SIG-M5 treated with dmso at 0.1 percent for 504 hours (cell line): ENCODE results near the gene TNS2.

Experiments
- DNase-seq: peaks from one replicate; lab custom pipeline; 2025; ENCODE audit not compliant: unreplicated experiment; lab: John Stamatoyannopoulos, UW

The TNS2 gene

DNA sequence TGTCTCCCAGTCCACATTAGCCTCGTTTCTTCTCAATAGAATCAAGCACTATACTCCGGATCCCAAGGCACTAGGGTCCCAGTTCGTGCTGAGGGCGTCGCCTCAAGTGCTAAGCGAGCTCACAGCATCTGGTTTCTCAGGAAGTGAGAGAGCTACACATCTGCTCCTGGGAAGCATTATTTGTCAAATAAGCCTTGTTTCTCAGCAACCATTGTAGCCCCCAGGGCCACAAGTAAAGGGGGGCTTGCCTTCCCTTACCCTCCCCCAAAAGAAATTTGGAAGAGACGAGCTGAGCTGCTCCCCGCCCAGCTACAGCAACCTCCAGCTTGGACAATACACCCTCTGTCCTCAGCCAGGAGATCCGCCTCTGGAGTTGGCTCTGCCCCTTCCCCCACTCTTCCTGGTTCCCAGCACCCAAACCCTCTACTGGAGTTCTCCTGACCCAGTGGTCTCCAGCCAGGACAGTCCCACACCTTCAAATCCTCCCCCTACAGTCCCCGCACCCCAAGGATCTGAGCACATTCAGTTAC lies 5.7 kb upstream of the TNS2 start:
- no peak for DNase-seq

DNA sequence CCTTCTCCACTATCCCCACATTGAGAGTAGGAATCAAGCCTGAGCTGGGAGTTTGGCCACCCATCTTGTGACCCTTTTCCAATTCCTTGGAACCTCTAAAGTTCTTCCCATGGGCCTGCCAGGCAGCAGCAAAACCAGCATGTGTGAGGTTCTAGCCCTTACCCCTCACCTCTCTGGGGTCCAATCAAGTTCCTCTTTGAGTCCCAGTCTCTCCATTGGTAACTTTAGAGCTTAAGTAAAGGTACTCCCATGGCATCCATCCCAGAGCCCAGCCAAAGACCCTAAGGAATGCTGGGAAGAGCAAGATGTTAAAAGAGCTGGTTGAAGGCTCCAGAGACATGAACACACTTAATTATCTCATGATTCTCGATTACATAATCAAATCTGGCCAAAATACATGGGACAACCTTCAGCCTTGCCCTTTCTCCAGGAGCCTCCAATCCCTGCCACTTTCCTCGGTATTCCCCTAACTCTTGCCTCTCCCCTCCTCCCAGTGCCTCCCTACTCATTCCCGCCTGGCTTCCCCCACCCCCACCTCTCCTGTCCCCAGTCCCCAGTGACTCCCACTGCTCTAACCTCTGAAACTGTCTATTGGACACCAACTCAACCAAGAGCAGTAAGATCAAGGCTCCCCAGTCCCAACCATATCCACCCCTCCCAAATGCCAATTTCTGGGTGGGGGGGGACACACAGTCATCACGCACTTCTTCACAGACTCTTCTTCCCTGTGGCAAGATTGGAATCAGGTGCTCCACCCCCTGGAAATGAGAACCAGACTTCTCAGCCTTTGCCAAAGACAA lies 4.8 kb upstream of the TNS2 start:
- no peak for DNase-seq

DNA sequence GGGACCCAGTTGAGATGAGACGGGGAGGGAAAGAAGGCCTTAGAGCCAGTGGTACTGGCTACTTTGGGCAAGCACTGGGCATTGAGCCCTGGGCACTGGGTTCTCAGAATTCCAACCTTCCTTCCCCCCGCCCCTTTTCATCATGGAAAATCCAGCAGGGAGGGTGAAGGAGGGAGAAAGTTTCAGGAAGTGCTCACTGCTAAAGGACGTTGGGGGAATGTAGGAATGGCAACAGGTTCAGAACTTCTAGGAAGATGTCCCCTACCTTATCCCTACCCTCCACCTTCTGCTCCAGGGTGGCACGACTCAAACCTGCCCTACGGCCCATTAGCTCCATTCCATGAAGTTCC lies 4.2 kb upstream of the TNS2 start:
- no peak for DNase-seq

DNA sequence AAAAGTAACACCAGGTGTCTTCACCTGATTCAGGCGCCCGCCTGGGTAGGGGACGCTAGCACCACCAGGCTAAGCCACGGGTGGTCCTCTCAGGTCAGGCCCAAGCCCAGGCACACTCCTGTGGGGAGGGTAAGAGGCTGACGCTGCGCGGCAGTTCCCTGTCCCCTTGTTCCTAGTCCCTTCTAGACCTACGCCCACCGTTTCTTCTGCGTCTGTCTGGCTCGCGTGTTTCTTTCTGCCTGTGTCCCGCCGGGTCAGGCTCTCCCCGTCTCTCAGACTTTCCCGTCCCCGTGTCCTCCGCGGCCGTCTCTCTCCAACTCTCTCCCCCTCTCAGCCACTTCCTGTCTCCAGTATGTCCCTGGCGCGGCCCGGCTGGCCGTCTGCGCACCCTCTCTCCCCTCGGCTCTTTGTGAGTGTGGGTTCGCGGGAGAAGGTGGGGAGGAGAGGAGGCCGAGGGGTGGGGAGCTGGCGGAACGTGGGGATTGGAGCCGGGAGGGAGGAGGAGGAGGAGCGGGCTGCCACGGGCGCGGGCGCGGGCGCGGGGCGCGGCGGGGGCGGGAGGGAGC lies 3.1 kb upstream of the TNS2 start:
- DNase-seq, result peak; percentile 63

DNA sequence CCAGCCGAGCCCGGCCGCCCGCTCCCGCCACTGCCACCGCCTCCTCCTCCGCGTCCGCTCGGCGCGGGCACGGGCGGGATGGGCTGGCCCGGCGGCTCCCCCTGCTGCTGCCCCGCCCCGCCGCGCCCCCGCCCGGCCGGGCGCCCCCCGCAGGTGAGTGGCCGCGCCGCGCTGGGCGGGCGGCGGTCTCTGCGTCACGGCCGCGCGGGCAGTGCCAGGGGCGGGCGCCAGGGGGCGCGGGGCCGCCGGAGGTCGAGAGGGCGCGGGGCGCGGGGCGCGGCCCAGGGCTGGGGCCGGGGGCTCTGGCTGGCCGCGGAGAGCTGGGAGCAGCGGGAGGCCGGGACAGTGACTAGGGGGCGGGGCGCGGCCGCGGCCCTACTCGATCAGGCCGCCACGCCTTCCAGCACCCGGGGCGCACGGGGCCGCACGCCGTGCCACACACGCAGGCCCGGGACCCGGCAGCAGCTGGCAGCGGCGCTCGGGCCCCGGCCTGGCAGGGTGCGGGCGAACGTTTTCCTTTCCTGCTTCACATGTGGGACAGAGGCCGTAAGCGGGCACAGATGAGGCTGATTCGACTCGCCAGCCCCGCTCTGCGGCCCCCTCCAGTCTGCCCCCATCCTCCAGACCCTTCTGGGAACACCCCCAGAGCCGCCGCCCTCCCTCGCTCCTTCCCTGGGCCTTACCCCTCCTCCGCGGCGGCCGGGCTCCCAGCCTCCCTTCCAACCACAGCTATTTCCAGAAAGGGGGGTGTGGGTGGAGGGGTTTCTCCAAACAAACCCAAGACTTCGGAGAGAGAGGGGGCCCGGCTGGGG lies 2.4 kb upstream of the TNS2 start:
- no peak for DNase-seq

DNA sequence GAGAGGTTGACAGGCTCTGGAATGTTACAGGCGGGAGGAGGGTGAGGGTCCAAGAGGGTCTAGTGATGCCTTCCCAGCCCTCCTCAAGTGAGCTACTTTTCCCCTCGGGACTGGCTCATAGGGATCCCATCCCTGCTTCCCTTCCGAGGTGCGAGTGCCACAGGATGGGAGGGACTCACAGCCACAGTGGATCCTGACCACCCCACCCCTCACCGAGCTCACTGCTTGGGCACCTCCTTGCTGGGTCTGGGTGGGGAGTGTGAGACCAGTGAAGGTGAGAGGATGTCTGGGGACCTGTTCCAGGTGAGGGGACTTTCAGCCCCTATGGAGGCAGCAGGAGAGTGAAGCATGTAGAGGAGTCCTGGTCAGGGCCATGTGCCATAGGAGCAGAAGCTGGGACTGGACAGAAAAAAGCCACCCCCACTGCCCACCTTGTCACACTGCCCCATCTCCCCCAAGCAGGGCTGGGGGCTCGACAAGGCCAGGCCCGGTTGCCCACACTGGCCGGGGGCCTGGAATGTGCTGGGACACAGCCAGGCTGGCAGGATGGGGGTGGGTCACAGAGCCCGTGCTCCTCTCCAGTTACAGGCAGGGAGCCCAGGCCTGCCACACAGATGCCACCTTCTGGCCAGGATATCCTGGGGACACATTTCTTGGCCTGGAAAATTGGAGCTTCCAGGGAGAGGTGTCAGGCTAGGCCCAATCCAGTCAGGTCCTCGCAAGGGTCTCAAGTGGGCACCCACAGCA lies 1.7 kb upstream of the TNS2 start:
- peak; percentile 22 for DNase-seq

DNA sequence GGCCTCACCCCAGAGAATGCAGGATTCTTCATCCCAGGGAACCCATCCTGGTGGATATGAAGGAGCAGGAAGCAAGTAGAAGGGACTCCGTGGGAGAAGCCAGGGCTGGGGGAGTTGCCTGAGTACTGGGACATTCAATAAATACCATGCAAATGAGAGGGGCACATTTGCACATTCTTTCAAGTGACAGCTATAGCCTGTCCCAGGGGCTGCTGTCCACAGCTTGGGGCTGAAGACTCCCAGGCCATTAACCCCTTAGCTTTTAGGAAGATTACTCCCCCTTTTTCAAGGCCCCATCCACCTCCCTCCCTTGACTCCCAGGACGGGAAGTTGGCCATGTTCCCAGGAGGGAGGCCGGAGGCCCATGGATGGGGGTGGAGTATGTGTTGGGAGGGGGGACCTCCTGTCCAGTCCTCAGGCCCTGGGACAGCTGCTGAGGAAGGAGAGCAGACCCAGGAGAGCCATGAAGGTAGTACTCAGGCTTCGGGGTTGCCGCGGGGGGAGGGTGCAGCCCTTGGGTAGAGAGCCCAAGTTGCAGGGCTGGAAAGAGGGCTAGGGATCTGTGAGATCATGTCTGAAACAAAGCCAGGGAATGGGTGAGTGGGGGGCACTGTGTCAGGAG lies 974 bp upstream of the TNS2 start:
- no peak for DNase-seq

DNA sequence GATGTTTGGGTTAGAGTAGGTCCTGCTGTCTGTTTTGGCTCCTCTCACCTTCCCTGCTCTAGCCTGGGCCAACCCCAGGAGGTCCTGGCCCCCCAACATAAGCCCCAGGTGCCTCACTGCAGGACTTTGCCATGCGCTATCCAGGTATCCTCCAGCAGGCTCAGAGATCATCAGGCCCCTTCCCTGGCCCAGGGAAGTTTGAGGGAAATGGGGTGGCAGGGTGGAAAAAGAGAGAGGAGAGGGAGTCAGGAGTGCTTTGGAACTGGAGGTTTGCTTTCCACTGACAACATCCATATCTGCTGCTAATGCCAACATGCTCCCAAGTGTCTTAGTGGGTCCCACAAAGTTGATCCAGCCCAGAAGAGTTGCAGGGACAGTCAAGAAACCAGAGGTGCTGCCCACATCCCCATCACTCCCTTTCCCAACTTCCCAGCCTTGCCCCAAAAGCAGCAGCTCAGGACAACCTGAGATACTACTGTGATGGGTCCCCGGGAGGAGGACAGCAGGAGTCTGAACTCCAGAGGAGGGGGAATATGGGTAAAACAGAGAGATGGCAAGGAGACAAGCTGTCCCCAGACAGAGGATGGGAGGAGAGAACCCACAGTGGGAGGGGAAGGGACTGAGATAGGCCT lies 677 bp downstream of the TNS2 start:
- no peak for DNase-seq

DNA sequence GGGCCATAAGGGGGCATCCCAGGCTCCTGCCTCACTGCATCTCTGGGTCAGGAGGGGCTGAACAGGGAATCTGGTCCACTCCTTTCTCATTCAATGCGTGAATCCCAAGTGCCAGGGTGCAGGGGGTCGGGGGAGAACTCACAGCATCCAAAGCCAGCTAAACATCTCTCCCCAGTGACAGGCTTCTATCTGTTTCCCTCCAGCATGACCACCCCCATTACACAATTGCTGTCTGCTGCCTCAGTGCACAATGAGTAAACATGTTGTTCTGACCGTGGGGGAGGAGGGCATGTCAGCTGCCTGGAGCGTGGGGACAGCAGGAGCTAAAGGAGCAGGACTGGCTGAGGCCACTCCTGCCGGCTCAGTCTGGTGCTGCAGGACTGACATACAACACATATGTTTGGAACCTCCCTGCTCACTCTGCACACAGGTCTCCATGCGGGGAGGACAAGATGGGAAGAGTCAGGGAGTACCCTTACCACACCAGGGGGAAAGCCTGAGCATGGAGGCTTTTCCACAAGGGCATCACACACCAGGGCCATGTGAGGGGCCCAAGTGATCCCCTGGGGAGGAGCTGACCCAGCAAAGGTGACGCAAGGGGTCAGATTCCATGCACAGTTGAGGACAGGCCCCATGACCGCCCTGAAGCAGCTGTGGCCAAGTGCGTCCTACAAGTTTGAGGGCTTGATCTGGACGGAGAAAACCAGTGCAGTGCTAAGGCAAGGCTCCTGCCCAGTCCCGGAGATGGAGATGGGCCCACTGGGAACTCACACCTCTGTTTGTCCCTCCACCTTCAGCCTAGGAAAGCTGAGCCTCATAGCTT lies 1.4 kb downstream of the TNS2 start:
- peak; percentile 58 for DNase-seq

DNA sequence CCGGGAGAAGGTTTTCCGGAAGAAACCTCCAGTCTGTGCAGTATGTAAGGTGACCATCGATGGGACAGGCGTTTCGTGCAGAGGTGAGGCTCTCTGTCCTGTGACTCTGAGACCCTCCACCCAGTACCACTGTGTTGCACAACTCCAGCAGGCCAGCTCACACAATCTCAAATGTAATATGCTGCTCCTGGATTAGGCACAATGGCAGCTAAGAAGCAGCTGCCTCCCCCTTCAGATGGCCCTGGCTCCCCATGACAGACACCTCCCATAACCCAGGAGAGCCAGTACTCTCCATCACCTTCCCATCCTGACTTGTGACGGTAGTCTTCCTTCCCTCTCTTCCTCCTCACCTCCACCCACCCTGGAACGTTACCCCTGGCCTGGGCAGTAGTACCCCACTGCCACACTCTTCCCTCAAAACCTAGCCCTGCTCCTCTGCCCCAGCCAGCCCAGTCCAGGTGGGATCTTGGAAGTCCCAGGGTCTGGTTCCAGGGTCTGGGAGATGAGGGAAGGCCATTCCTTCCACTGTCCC lies 2.1 kb downstream of the TNS2 start:
- no peak for DNase-seq

DNA sequence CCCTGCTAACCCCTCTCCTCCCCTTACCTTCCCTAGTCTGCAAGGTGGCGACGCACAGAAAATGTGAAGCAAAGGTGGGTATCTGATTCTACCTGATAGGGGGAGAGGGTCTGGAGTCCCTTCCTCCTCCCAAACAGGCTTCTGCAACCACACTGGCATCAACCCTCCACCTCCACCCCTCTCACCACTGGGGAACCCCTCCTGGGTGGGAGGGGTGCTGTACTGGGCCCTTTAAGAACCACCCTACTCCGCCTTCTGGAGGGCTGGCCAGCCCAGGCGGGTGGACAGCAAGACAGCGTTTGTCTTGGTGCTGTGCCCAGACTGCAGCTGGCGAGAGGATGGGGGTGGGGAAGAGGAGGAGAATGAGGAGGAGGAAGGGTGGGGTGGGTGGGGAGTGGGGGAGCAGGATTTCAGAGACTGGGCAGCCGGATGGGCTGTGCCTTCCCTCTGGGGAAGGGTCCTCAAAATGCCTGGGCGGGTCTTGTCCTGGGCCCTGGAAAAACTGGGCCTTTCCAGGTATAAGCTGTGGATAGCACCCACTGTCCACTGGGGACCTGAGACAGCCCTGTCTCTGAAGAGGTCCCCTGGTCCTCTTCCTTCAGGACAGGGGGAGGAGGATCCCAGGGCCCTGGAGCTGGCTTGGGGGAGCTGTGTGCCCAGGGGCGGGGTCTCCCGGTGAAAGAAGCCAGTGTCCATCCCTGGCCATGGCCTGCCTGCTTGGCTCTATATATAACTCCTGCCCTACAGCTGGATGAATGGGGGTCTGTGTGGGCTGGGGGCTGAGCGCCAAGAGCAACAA lies 2.8 kb downstream of the TNS2 start:
- no peak for DNase-seq

DNA sequence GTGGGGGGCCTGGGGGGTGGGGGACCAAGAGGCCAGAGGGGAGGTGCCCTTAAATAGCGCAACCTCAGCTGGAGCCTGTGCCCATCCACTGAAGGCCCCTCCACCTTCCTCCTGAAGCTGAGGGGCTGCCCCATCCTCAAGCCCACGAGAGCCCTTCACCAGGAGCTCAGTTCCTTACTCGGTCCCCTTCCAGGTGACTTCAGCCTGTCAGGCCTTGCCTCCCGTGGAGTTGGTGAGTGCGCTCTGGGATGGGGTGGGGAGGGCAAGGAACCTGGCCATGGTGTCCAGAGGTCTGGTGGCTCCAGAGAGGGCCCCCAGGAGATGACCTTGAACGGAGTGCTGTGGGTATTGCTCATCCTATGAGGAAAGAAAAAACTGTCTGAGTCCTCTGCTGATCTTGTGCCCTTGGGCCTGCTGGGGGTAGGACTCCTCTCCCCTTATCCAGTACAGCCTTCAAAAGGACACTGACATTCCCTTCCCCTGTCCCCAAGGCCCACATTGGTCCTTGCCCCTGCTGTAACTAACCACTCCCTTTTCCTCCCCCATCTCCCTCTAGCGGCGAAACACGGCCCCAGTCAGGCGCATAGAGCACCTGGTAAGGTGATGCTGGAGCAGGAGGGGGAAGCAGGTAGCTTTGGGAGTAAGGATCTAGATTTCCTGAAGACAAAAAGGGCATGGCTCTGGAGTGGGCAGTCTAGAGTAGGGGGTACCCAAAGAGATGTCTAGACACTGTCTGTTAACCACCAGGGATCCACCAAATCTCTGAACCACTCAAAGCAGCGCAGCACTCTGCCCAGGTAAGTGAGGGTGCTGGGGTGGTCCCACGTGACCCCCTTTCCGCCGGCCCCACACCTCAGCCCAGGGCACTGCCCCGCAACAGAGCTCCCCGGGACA lies 3.6 kb downstream of the TNS2 start:
- peak; percentile 52 for DNase-seq

DNA sequence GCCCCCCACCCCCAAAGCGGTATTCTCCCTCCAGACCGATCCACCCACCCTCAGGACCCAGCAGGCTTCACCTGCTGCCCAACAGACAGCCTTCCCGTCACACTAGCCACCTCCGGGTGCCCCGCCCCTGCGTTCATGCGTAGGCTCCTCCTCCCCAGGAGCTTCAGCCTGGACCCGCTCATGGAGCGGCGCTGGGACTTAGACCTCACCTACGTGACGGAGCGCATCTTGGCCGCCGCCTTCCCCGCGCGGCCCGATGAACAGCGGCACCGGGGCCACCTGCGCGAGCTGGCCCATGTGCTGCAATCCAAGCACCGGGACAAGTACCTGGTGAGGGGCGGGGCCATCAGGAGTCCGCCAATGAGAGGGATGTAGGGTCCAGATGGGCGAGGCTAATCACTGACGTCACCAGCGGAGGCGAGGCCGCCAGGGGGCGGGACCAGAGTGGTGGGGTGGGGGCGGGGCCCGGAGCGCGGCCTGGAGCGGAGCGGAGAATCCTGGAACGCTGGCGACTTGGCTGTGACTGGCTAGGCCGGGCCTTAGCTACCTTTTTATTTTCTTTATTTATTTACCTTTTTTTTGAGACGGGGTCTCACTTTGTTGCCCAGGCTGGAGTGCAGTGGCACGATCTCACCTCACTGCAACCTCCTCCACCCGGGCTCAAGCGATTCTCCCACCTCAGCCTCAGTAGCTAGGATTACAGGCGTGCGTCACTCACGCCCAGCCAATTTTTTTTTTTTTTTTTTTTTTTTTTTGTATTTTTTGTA lies 4.4 kb downstream of the TNS2 start:
- DNase-seq, result peak; percentile 95

DNA sequence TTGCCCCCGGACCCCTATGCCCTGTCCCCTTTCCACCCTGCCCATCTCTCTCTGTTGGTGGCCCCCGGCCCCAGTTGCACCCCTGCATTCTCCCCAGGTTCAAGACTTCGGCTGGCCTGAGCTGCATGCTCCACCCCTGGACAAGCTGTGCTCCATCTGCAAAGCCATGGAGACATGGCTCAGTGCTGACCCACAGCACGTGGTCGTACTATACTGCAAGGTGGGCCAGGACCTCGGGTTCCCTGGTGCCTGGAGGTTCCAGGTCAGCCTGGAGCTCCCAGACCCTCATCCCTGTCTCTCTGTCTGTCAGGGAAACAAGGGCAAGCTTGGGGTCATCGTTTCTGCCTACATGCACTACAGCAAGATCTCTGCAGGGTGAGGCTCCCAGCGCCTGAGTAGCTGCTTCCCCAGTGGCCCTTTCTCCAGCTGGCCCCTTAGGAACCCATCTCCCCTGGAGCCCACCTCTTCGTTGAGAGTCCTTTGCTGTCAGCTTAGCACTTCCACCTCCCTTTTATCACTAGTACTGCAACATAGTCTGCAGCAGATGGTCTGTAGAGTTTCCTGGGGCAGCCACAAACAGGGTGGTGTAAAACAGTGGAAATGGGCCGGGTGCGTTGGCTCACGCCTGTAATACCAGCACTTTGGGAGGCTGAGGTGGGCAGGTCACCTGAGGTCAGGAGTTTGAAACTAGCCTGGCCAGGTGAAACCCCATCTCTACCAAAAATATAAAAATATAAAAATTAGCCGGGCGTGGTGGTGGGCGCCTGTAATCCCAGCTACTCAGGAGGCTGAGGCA lies 5.8 kb downstream of the TNS2 start:
- DNase-seq, result no peak

DNA sequence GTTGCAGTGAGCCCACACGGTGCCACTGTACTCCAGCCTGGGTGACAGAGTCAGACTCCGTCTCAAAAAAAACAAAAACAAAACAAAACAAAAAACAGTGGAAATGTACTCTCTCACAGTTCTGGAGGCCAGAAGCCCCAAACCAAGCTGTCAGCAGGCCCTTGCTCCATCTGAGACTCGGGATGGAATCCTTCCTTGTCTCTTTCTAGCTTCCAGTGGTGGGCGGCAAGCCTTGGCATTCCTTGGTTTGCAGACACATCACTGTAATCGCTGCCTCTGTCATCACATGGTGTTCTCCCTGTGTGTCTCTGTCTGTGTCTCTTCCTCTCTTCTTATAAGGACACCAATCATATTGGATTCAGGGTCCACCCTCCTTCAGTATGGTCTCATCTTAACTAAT lies 6.4 kb downstream of the TNS2 start:
- DNase-seq, result no peak

DNA sequence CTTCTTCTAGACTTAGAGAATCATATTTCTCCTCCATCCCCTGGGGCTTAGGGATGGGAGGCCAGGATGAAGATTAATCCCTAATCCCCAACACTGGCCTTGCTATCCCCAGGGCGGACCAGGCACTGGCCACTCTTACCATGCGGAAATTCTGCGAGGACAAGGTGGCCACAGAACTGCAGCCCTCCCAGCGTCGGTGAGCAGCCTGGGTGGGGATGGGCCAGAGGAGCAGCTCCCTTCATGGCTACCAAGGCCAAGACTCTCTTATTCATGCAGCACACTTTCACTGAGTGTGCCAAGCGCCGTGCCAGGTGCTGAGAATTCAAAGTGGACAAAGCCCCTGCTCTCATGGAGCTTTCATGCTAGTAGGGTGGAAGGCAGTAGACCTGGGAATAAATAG lies 7.0 kb downstream of the TNS2 start:
- no peak for DNase-seq
